ENCODE measurements around the gene DOCK4.

- TF ChIP-seq CTCF (conservative IDR thresholded peaks at IDR 0.05) (no peak), ZFX (IDR thresholded peaks at IDR 0.05) (no peak)
Observed at GRCh38 chr7:111711426-111712065, 494.7 kb downstream of the DOCK4 start.

Data from C4-2B (cell line).